HCT116 (cell line): Measurements from ENCODE around the gene ZNF135. TPM values are rescaled to one million over a fixed set of nuclear protein-coding genes. Genes with fewer than 3 reads are reported as not detected.

Experiments
- ATAC-seq: fragments of 200-7000 bp; cut with Tn5 transposase; 2 replicates; pipeline ENCODE4 v1.9.1; 2020; ENCODE audit warnings: mild to moderate bottlenecking, moderate library complexity
- BruUV-seq: library from RNA; stranded (reverse); fragments of 400-500 nt; replicated peaks from 2 replicates; lab custom pipeline; 2021; lab: Mats Ljungman, UMichigan
- CTCF ChIA-PET: fragments of 300-600 bp; sonication (Branson Sonifier 250); formaldehyde crosslinking; loops from one replicate; lab custom pipeline; 2021; ENCODE audit warnings: antibody characterized with exemption; lab: Charles Lee
- POLR2A ChIA-PET: fragments of 300-600, 350-600 bp; sonication (Branson Sonifier 250); formaldehyde crosslinking; loops from one replicate; lab custom pipeline; 2021; ENCODE audit warnings: antibody characterized with exemption; lab: Charles Lee
- RAD21 ChIA-PET, 2 experiments: fragments of 300-600 bp; sonication (Branson Sonifier 250); formaldehyde crosslinking; loops; one replicate each; lab custom pipeline; 2023; ENCODE audit warnings: low total read pairs in 2 of 2; ENCODE audit not compliant: uncharacterized antibody in 2 of 2, unreplicated experiment in 2 of 2, low non-redundant PET in 1 of 2; lab: Charles Lee
- DNase-seq: peaks from one replicate; pipeline ENCODE4 v3.0.0-alpha.2; 2010; ENCODE audit warnings: low read depth, low spot score
- H2AFZ ChIP-seq: fragments of 200-600 bp; shearing (Covaris generic), sonication (generic); 2 replicates; pipeline ENCODE4 v1.6.1; 2017; ENCODE audit warnings: low read depth, mixed run types, mixed read lengths, antibody characterized with exemption, low read length; ENCODE audit not compliant: poor library complexity, severe bottlenecking
- H3K27ac ChIP-seq: 2 replicates; pipeline ENCODE4 v1.5.1; 2012; ENCODE audit warnings: low read depth, low read length
- H3K27me3 ChIP-seq: fragments of 200-600 bp; sonication (generic); 2 replicates; pipeline ENCODE4 v1.6.1; 2016; ENCODE audit warnings: mixed run types, low read length, mixed read lengths; ENCODE audit not compliant: insufficient read depth
- H3K36me3 ChIP-seq, 2 experiments: fragments of 200-500 bp in 1 of 2; fragments of 200-600 bp in 1 of 2; sonication (Bioruptor generic) in 1 of 2; sonication (generic) in 1 of 2; 2 replicates each; pipeline versions ENCODE4 v1.5.1 to v1.6.1; 2014 to 2016; ENCODE audit warnings: low read length in 2 of 2, inconsistent platforms in 1 of 2, mixed read lengths in 1 of 2, mixed run types in 1 of 2; ENCODE audit not compliant: insufficient read depth in 2 of 2, control insufficient read depth in 1 of 2
- H3K4me1 ChIP-seq, 2 experiments: fragments of 200-600 bp in 1 of 2; sonication (generic) in 1 of 2; 2 replicates each; pipeline versions ENCODE4 v1.5.1 to v1.6.1; 2012 to 2017; ENCODE audit warnings: low read length in 2 of 2, inconsistent platforms in 1 of 2, mild to moderate bottlenecking in 1 of 2, mixed read lengths in 1 of 2, mixed run types in 1 of 2, moderate library complexity in 1 of 2; ENCODE audit not compliant: insufficient read depth in 2 of 2, control insufficient read depth in 1 of 2
- H3K4me2 ChIP-seq: fragments of 200-600 bp; sonication (generic); 2 replicates; pipeline ENCODE4 v1.6.1; 2017; ENCODE audit warnings: mixed run types, low read length, mixed read lengths
- H3K4me3 ChIP-seq, 2 experiments: fragments of 200-600 bp in 1 of 2; sonication (generic) in 1 of 2; replicated peaks in 1 of 2; 2 replicates each; pipeline ENCODE4 v1.5.1; 2011 to 2016; ENCODE audit warnings: low read length in 2 of 2, control low read depth in 1 of 2, low read depth in 1 of 2, mild to moderate bottlenecking in 1 of 2, mixed read lengths in 1 of 2, mixed run types in 1 of 2
- H3K79me2 ChIP-seq: fragments of 200-600 bp; sonication (generic); 2 replicates; pipeline ENCODE4 v1.6.1; 2017; ENCODE audit warnings: mild to moderate bottlenecking, mixed run types, low read length, moderate library complexity, mixed read lengths; ENCODE audit not compliant: insufficient read depth
- H3K9ac ChIP-seq: fragments of 200-600 bp; sonication (generic); 2 replicates; pipeline ENCODE4 v1.6.1; 2016; ENCODE audit warnings: low read length, mixed read lengths
- H3K9me2 ChIP-seq: fragments of 200-600 bp; sonication (generic), shearing (Covaris generic); 2 replicates; pipeline ENCODE4 v1.6.1; 2017; ENCODE audit warnings: mixed run types, mild to moderate bottlenecking, moderate library complexity; ENCODE audit not compliant: insufficient read depth
- H3K9me3 ChIP-seq, 2 experiments: fragments of 200-500 bp in 1 of 2; fragments of 200-600 bp in 1 of 2; sonication (Bioruptor generic) in 1 of 2; sonication (generic) in 1 of 2; 2 replicates each; pipeline ENCODE4 v1.6.1; 2014 to 2017; ENCODE audit warnings: low read length in 2 of 2, mixed read lengths in 2 of 2, inconsistent platforms in 1 of 2, low read depth in 1 of 2, mild to moderate bottlenecking in 1 of 2, mixed run types in 1 of 2, moderate library complexity in 1 of 2; ENCODE audit not compliant: control insufficient read depth in 1 of 2, insufficient read depth in 1 of 2
- H4K20me1 ChIP-seq: fragments of 200-600 bp; sonication (generic), shearing (Covaris generic); 2 replicates; pipeline ENCODE4 v1.6.1; 2017; ENCODE audit warnings: mixed run types, mild to moderate bottlenecking, moderate library complexity; ENCODE audit not compliant: insufficient read depth
- ELF1 ChIP-seq: IDR thresholded peaks from 2 replicates; pipeline ENCODE4 v1.6.1; 2012; ENCODE audit warnings: low read depth, borderline replicate concordance
- EZH2 ChIP-seq: fragments of 200-600 bp; sonication (generic); IDR thresholded peaks from 2 replicates; pipeline ENCODE4 v1.6.1; 2017; ENCODE audit warnings: antibody characterized with exemption, mixed run types
- FOSL1 ChIP-seq: IDR thresholded peaks from 2 replicates; pipeline ENCODE4 v1.6.1; 2012; ENCODE audit warnings: low read depth
- POLR2A ChIP-seq: IDR thresholded peaks from 2 replicates; pipeline ENCODE4 v1.7.0; 2011; ENCODE audit warnings: borderline replicate concordance; ENCODE audit not compliant: insufficient read depth, insufficient read length; ENCODE audit errors: extremely low read depth
- POLR2AphosphoS5 ChIP-seq: IDR thresholded peaks from 2 replicates; pipeline ENCODE4 v1.6.1; 2011; ENCODE audit warnings: mild to moderate bottlenecking, low read depth, low read length, moderate library complexity
- intact Hi-C: fragments of 100-400 bp; cut with micrococcal nuclease; formaldehyde crosslinking; loops from 2 replicates; pipeline ENCODE4 v1.10.0; 2022
- total RNA-seq: library from RNA; stranded (reverse); gene quantifications from one replicate; pipeline ENCODE4 v1.2.1, GENCODE V29; 2021; ENCODE audit not compliant: unreplicated experiment
- TF ChIP-seq, protein P1 (sequence below), 3 experiments: fragments of 200-600 bp in 1 of 3; sonication (generic) in 1 of 3; IDR thresholded peaks in 2 of 3; conservative IDR thresholded peaks in 1 of 3; 2 replicates each; pipeline ENCODE4 v1.5.1; 2012 to 2017; ENCODE audit warnings: low read depth in 2 of 3, low read length in 2 of 3, antibody characterized with exemption in 1 of 3, borderline replicate concordance in 1 of 3, control low read depth in 1 of 3, mild to moderate bottlenecking in 1 of 3, mixed read lengths in 1 of 3, mixed run types in 1 of 3, moderate library complexity in 1 of 3; ENCODE audit not compliant: insufficient read depth in 1 of 3
- TF ChIP-seq, protein P2 (sequence below): IDR thresholded peaks from 2 replicates; pipeline ENCODE4 v1.6.1; 2012

Gene ZNF135
- total RNA-seq, 1 experiment from 2014 or later = not detected

DNA sequence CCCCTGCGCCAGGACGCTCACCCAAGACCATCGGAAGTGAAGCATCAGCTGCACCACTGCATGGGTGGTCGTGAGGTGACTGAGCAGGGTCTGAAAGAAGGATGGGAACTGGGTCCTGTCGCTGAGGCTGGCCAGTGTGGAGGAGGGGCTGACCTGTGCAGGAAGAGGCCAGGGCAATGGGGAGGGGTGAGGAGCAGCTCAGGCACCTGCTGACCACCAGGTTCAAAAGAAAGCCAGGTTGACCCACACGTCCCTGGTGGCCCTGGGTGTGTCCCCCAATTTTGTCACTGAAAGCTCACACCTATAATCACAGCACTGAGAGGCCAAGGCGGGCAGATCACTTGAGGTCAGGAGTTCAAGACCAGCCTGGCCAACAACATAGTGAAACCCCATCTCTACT is 39.0 kb upstream of the ZNF135 start:
- no TSS peak for BruUV-seq
- H4K20me1 ChIP-seq = no peaks in the 10 kb centered on the region
- H3K9me3 ChIP-seq = peaks cover 3 to 10% of the 10 kb centered on the region in 2 experiments; a peak in 2 of 4 replicates
- POLR2A ChIA-PET = no interaction called here
- H3K79me2 ChIP-seq = no peaks in the 10 kb centered on the region
- TF ChIP-seq POLR2A (no peak), FOSL1 (no peak), EZH2 (no peak), POLR2AphosphoS5 (no peak), ELF1 (no peak)
- TF ChIP-seq, protein P1, sequence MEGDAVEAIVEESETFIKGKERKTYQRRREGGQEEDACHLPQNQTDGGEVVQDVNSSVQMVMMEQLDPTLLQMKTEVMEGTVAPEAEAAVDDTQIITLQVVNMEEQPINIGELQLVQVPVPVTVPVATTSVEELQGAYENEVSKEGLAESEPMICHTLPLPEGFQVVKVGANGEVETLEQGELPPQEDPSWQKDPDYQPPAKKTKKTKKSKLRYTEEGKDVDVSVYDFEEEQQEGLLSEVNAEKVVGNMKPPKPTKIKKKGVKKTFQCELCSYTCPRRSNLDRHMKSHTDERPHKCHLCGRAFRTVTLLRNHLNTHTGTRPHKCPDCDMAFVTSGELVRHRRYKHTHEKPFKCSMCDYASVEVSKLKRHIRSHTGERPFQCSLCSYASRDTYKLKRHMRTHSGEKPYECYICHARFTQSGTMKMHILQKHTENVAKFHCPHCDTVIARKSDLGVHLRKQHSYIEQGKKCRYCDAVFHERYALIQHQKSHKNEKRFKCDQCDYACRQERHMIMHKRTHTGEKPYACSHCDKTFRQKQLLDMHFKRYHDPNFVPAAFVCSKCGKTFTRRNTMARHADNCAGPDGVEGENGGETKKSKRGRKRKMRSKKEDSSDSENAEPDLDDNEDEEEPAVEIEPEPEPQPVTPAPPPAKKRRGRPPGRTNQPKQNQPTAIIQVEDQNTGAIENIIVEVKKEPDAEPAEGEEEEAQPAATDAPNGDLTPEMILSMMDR (IDR thresholded peaks at IDR 0.05 in 2 of 3, conservative IDR thresholded peaks at IDR 0.05 in 1 of 3; ENCODE audit: borderline replicate concordance in 1 of 3, insufficient read depth in 1 of 3, low read depth in 2 of 3, low read length in 2 of 3) = no peak
- TF ChIP-seq, protein P2, sequence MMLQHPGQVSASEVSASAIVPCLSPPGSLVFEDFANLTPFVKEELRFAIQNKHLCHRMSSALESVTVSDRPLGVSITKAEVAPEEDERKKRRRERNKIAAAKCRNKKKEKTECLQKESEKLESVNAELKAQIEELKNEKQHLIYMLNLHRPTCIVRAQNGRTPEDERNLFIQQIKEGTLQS = no peak
- TF ChIP-seq, all 23 proteins: peak for 0
- Histone ChIP-seq H3K27ac (no peak overlapping the region), H3K4me1 (no peaks in the 10 kb centered on the region), H3K36me3 (no peaks in the 10 kb centered on the region), H3K4me3 (no peak overlapping the region), H3K27me3 (no peaks in the 10 kb centered on the region), H3K9me2 (no peaks in the 10 kb centered on the region), H2AFZ (no peak overlapping the region), H3K4me2 (no peak overlapping the region), H3K9ac (no peak overlapping the region)
- ChIA-PET CTCF (no interaction called here), RAD21 (no interaction called here)
- DNase-seq (no peak), ATAC-seq (no peak)
- intact Hi-C loops = no loop called here
